Measurements from ENCODE around the gene FAM20A.

GRCh38 chr17:68581863-68582645 is 19.1 kb downstream of the FAM20A start:
- TF ChIP-seq CTCF (IDR thresholded peaks at IDR 0.05) (no peak), POLR2A (IDR thresholded peaks at IDR 0.05) (no peak), EP300 (IDR thresholded peaks at IDR 0.05) (no peak), POLR2AphosphoS5 (IDR thresholded peaks at IDR 0.05) (no peak)
